Right atrium auricular region (tissue), 2 donors: ENCODE measurements around the gene TTPAL. TPM values are rescaled to one million over a fixed set of nuclear protein-coding genes. Genes with fewer than 3 reads are reported as not detected.

Source experiments
- DNase-seq: peaks from one replicate; pipeline ENCODE4 v3.0.0-alpha.2; 2019; ENCODE audit warnings: low spot score
- H3K27ac ChIP-seq, 2 donors: fragments of 200-600 bp; sonication (generic); 1 replicate in 1 of 2; 2 replicates in 1 of 2; pipeline ENCODE4 v1.5.1; 2016 to 2019
- H3K27me3 ChIP-seq, 2 donors: fragments of 200-600 bp; sonication (generic); one replicate each; pipeline versions ENCODE4 v1.5.1 to v1.6.0; 2017 to 2019
- H3K36me3 ChIP-seq: fragments of 200-600 bp; sonication (generic); one replicate; pipeline ENCODE4 v1.5.1; 2016
- H3K4me1 ChIP-seq, 2 donors: fragments of 200-600 bp; sonication (generic); one replicate each; pipeline versions ENCODE4 v1.5.1 to v1.6.0; 2017 to 2019
- H3K4me3 ChIP-seq, 2 donors: fragments of 200-600 bp; sonication (generic); 1 replicate in 1 of 2; 2 replicates in 1 of 2; pipeline ENCODE4 v1.5.1; 2017 to 2019; ENCODE audit warnings: mild to moderate bottlenecking in 1 of 2, moderate library complexity in 1 of 2
- H3K9me3 ChIP-seq, 2 donors: fragments of 200-600 bp; sonication (generic); one replicate each; pipeline ENCODE4 v1.5.1; 2019
- total RNA-seq, 2 donors: library from RNA; depleted of rRNA; stranded (reverse); fragments of >200 nt; gene quantifications; one replicate each; pipeline ENCODE4 v1.1.0, GENCODE V29; 2016
- TF ChIP-seq, protein P1 (sequence below), 2 donors: fragments of 200-600 bp; sonication (generic); IDR thresholded peaks; one replicate each; pipeline ENCODE4 v1.5.1; 2019; ENCODE audit warnings: antibody characterized with exemption in 2 of 2

The TTPAL gene
- total RNA-seq, 2 donors from 2014 or later: 3.6 to 6.0 TPM

DNA sequence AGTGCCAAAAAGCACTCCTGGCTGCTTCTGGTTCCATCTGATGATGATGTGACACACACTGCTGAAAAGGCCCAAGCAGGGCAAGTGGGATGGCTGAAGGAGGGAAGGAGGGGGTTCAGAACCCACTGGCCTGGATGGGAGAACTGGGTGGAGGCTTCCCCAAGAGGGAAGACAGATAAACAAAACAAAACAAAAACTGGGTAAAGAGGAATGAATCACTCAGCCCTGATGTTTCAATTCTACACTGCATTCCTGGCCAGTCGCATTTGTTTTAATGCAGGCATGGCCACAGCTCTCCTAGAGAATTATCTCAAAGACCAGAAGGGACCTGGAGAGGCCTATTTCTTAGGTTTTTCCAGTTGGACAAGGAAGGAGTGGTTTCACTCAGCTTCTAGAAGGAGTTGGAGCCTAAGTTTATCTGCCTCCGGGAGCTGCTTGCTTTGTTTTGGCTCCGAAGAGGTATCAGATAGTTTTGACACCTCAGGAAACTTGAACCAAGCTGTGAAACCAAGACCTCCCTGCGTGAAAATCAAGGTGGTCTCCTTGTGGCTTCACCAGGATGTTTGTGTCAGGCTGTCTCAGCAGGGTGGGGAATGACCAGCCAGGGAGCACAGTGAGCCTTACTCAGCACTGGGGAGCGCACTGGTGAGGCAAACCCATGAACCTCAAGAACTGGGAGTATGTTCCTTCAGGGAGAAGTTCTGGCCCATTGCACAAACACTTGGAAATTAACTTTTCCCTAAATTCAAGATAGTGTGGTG, 16.1 kb downstream of the TTPAL start:
- TF ChIP-seq, protein P1, sequence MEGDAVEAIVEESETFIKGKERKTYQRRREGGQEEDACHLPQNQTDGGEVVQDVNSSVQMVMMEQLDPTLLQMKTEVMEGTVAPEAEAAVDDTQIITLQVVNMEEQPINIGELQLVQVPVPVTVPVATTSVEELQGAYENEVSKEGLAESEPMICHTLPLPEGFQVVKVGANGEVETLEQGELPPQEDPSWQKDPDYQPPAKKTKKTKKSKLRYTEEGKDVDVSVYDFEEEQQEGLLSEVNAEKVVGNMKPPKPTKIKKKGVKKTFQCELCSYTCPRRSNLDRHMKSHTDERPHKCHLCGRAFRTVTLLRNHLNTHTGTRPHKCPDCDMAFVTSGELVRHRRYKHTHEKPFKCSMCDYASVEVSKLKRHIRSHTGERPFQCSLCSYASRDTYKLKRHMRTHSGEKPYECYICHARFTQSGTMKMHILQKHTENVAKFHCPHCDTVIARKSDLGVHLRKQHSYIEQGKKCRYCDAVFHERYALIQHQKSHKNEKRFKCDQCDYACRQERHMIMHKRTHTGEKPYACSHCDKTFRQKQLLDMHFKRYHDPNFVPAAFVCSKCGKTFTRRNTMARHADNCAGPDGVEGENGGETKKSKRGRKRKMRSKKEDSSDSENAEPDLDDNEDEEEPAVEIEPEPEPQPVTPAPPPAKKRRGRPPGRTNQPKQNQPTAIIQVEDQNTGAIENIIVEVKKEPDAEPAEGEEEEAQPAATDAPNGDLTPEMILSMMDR (IDR thresholded peaks at IDR 0.05): no peak
- Histone ChIP-seq H3K4me1 (peaks cover 0 to 5% of the 10 kb centered on the region in 2 donors), H3K36me3 (peaks cover 68% of the 10 kb centered on the region), H3K4me3 (no peak overlapping the region), H3K9me3 (no peaks in the 10 kb centered on the region), H3K27ac (peak overlapping the region; percentile 64), H3K27me3 (no peaks in the 10 kb centered on the region)
- peak; percentile 76 for DNase-seq

DNA sequence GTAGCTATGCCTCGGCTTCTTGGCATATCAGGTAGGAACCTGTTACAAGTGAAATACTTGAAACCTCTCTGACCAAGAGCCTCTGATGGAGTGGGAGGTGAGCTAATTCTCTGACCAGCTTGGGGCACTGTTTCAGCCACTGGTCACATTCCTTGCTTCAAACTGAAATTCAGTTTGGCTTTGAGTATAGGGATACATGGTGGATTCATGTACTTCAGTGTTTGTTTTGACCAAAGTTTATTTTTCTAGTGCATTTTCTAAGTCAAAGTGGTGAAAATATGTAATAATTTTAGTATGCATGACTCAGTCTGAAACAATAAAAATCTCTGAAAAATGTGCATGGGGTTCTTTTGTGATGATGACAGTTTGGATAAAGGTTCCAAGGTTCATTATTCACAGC, 18.6 kb downstream of the TTPAL start:
- Histone ChIP-seq H3K36me3 (peaks cover 71% of the 10 kb centered on the region), H3K27ac (no peak overlapping the region), H3K4me1 (peaks cover 0 to 5% of the 10 kb centered on the region in 2 donors), H3K27me3 (no peaks in the 10 kb centered on the region), H3K9me3 (no peaks in the 10 kb centered on the region), H3K4me3 (no peak overlapping the region)
- no peak for DNase-seq
- TF ChIP-seq, protein P1 (IDR thresholded peaks at IDR 0.05): no peak

DNA sequence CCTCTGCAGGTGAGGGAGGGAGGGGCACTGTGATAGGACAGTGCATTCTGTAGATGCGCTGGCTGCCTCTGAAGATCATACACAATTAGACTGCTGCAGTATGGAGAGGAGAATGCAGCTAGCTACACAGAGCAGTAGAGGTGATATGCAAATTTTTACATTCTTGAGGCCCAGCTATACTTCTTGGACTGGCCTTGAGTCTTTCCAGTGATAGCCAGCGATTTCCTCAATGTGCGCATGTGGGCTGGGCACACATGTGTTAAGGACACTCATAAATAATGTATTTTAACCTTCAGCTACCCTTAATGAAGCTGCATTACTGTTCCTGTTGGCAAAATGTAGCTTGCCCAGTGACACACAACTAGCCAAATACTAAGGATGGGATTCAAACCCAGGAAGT, 19.0 kb downstream of the TTPAL start:
- TF ChIP-seq, protein P1 (IDR thresholded peaks at IDR 0.05): no peak
- peaks cover 71% of the 10 kb centered on the region for H3K36me3 ChIP-seq
- DNase-seq: no peak
- H3K9me3 ChIP-seq: no peaks in the 10 kb centered on the region
- no peak overlapping the region for H3K27ac ChIP-seq
- H3K4me3 ChIP-seq: no peak overlapping the region
- H3K4me1 ChIP-seq: peaks cover 0 to 5% of the 10 kb centered on the region in 2 donors
- H3K27me3 ChIP-seq: no peaks in the 10 kb centered on the region

DNA sequence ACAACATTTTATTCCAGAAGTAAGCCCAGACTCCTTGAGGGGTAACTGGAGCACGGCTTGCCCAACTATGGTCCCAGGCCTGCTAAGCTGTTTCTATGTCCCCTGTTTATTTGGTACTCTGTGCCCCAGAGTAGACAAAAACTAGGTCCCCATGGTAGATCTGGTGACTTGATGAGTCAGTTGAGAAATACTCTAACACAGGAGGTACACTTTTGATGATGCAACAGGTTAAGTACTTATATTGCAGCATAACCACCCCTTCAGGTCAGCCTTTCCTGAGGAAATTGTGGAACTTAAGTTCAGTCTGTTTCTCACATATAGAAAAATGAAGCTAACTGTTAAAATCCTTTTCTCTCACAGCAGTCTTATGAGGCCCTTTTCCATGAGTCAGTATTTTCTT, 19.6 kb downstream of the TTPAL start:
- H3K4me1 ChIP-seq: peaks cover 0 to 5% of the 10 kb centered on the region in 2 donors
- peaks cover 77% of the 10 kb centered on the region for H3K36me3 ChIP-seq
- TF ChIP-seq, protein P1 (IDR thresholded peaks at IDR 0.05): no peak
- peak overlapping the region in 1 of 2 donors; percentile 28 for H3K27ac ChIP-seq
- H3K9me3 ChIP-seq: no peaks in the 10 kb centered on the region
- H3K27me3 ChIP-seq: no peaks in the 10 kb centered on the region
- H3K4me3 ChIP-seq: no peak overlapping the region
- no peak for DNase-seq

DNA sequence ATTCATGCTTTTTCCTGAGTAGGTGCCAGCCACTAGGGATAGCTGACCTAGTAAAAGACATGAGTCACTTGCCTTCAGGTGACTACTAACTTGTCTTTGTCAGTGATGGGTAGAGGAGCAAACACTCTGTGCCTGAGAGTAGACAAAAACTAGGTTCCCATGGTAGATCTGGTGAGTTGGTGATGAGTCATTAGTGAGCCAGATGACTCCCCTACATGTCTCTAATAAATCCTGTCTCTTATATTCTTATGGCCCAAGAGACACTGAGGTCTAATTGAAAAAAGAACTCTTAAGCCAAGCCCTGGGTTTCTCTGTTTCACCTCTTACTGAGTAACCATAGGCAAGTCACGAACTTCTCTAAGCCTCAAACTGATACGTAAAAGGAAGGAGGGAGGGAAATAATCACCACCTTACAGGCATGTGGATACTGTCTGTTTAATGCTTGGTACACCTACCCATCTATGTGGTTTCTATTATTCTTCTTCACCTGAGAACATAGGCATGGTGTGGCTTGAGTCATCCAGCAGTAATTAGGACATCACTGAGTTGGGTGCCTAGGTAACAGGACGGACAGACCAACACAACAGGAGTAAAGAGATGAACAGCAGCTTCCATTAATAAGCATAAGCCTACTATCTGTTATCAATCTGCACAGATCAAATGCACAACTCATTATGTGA, 20.3 kb downstream of the TTPAL start:
- no peak for DNase-seq
- no peak overlapping the region for H3K4me3 ChIP-seq
- TF ChIP-seq, protein P1 (IDR thresholded peaks at IDR 0.05): no peak
- H3K36me3 ChIP-seq: peaks cover 84% of the 10 kb centered on the region
- H3K27me3 ChIP-seq: no peaks in the 10 kb centered on the region
- peaks cover 0 to 8% of the 10 kb centered on the region in 2 donors for H3K4me1 ChIP-seq
- no peaks in the 10 kb centered on the region for H3K9me3 ChIP-seq
- peak overlapping the region in 1 of 2 donors; percentile 28 for H3K27ac ChIP-seq
